ENCODE results near the gene SPEG.
"Not testable (repeated sequence)": the region's sequence is repeated elsewhere in the genome, so short reads cannot be mapped to it uniquely, and the experiment has no call there.

SPEG gene

GRCh38 chr2:219434718-219435525 lies at the start of gene SPEG:
Gene SPEG (plus strand): TSS chr2:219434843. CDS start chr2:219434978, 135 bp downstream.
- no peak for DNase-seq

GRCh38 chr2:219384859-219385258 lies 49.8 kb upstream of the SPEG start:
- DNase-seq: no peak

- no peak for DNase-seq
Measured at GRCh38 chr2:219385958-219386520, 48.6 kb upstream of the SPEG start.

DNA sequence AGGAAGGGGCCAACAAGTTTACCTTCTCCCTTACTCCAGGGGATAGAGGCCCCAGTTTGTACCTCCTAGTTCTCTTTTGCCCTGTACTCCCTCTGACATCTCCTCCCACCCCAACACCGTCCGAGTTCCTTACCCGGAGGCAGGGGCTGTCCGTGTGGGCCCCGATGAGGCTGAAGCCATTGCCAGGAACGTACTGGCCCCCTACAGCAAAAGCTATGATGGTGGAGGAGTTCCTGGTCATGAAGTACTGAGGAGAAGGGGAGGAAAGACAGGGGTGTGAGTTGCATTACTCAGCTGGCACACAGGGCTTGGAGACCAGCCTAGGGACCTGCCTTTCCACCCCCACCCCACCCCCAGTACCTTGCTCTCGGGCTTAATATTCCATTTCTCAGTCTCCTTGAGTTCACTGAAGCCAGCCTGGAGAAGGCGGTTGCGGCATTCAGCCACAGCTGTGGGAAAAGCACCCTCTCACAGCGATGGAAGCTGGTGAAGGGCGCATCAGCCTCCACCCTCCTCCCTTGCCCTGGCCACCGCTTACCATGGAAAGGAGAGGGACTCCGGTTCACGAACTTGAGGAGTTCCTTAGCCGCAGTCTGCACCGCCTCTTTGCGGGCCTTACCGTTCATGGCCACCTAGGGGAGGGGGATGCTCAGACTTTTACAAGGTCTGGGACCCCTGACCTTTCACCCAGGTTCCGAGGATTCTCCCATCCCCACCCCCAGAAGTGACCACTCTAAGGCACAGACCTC lies 47.9 kb upstream of the SPEG start:
- no peak for DNase-seq

DNA sequence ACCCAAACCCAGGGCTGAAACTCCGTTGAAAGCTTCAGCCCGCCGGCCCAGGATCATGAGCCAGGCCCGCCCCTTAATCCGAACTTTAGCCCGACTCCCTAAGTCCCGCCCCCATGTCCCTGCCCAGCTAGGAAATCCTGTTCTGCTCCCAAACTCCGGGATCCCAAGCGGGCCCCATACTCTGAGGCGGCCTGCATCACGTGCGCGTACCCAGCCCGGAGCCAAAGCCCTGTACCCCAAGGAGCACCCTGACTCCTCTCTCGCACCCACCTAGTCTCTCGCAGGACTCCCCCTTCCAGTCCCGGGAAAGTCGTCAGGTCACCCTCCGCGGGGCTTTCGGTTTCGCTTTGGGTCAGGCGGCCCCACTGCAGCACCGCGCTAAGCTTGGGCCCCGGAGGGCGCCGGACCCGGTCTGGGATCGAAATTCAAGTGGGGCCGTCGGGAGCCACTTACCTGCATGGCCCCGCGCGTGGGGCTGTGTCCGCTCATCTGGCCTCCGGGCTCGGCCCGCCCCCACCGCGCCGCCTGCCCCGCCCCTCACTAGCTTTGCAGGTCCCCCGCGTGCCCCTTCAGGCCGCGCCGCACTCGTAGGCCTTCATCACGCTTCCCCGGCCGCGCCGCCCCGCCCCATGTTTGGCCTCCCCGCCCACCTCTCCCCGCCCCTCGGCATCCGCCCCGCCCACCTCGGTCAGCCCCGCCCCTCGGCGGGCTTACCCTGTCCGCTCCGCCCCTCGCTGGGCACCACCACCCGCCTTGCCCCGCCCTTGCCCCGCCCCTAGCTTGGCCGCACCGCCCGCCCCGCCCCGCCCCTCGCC lies 47.1 kb upstream of the SPEG start, which contains the start of gene DNPEP:
Gene DNPEP, minus strand, starts transcription at position 607 of the 815 bp plus-strand sequence. Its CDS starts 118 bp downstream, at position 489.
- DNase-seq: peak; percentile 19 to 78

- DNase-seq: peak; percentile 44 to 82
Measured at GRCh38 chr2:219388121-219388906, 46.3 kb upstream of the SPEG start.

GRCh38 chr2:219388907-219389156 lies 45.8 kb upstream of the SPEG start:
- DNase-seq: no peak

- no peak for DNase-seq
Measured at GRCh38 chr2:219392754-219393153, 41.9 kb upstream of the SPEG start.

DNA sequence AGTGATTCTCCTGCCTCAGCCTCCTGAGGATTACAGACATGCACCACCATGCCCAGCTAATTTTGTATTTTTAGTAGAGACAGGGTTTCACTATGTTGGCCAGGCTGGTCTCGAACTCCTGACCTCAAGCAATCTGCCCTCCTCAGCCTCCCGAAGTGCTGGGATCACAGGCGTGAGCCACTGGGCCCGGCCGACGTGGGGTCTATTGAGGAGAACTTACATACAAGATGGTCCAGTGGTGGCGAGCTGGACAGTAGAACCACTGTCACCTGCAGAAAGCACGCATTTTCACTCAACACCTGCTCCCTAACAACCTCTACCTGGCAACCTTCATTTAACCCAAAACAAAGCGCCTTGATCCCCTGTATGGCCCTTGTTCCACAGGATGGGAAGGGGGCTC lies 39.6 kb upstream of the SPEG start:
- not testable (repeated sequence) for DNase-seq

DNA sequence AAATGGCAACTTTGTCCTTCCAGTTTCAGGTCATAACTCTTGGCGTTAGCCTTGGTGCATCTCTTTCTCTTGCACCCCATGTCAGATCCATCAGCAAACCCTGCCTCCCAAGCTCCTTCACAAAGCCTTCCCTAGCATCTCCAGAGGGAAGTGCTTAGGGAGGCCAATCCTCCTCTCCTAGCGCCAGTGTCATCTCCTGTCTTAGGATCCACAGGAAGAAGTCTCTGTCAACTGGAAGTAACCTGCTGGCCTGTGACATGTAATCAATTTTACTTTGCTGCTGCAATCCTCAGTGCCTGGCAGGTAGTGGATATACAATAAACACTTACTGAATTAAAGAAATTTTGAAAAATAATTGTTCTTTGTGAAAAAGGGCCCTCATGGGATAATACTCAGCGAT lies 39.0 kb upstream of the SPEG start:
- no peak for DNase-seq

- DNase-seq: no peak
Measured at GRCh38 chr2:219396863-219397457, 37.7 kb upstream of the SPEG start.

DNA sequence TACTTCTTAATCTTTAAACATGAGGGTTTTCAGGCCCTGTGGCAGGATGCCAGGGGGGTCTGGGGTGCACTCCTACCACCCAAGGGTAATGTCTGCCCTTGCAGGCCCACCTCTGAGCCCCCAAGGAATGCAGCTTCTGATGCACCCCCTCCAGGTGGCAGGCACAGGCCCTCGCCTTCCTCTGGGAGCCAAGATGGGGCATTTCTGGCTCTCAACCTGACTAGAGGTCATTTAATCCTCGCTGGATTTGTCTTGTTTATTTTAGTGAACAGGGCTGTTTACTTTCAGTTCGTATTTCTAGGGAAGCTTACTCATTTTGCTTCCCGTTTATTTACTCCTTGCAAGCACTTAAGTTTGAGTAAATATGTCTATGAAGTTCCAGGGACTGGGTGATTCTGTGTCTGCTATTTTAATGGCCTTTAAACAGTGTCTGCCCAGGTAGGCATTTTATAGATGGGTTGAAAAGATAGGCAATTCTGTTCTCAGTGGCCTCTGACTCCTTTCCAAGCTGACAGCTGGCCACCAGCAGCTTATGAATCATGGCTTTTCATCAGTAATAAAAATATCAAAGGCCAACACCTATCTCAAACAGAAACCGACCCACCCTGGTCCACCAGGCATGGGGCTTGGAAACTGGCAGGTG lies 35.8 kb upstream of the SPEG start:
- DNase-seq: no peak

GRCh38 chr2:219399716-219400478 lies 34.7 kb upstream of the SPEG start:
- DNase-seq: no peak

DNA sequence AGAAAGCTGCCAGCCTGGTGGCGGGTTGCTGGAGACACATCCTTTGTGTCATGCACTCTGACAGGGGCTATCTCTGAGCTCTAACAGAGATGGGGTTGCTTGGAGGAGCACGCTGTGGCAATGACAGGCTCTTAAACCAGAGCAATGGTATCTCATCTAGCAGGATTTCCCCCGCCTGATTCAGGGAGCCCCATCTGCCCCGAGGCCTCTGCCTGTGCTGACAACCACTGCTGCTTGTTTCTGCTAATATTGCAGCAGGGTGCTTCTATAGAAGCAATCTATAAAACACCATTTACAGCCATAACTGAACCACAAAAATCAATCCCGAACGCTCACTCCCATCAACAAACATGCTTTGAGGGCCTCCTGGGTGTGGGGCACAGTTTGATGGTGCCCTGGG lies 34.1 kb upstream of the SPEG start:
- DNase-seq: no peak

GRCh38 chr2:219401606-219402005 lies 33.0 kb upstream of the SPEG start:
- DNase-seq: no peak

GRCh38 chr2:219402665-219403515 lies 31.8 kb upstream of the SPEG start:
- no peak for DNase-seq

- DNase-seq: no peak
Measured at GRCh38 chr2:219403861-219404260, 30.8 kb upstream of the SPEG start.

GRCh38 chr2:219404291-219404910 lies 30.2 kb upstream of the SPEG start:
- DNase-seq: no peak

- DNase-seq: no peak
Measured at GRCh38 chr2:219404954-219405353, 29.7 kb upstream of the SPEG start.

Data from NCI-H187 (cell line).